CD4-positive, alpha-beta memory T cell (primary cell): Measurements from ENCODE around the gene SLC7A6. TPM values are rescaled to one million over a fixed set of nuclear protein-coding genes. Genes with fewer than 3 reads are reported as not detected.

Source experiments
- CTCF ChIA-PET: fragments of 350-600 bp; sonication (Branson Sonifier 250); formaldehyde crosslinking; loops from one replicate; lab custom pipeline; 2021; ENCODE audit warnings: inconsistent platforms; ENCODE audit not compliant: partially characterized antibody; lab: Charles Lee
- POLR2A ChIA-PET: fragments of 350-600 bp; sonication (Branson Sonifier 250); formaldehyde crosslinking; loops from one replicate; lab custom pipeline; 2021; ENCODE audit not compliant: partially characterized antibody; lab: Charles Lee
- DNase-seq, 5 donors: peaks; one replicate each; pipeline versions ENCODE4 v3.0.0 to v3.0.0-alpha.2; 2020 to 2022; ENCODE audit warnings: mixed read lengths in 1 of 5
- H3K27ac ChIP-seq: one replicate; pipeline ENCODE4 v1.7.0; 2013; ENCODE audit warnings: low read depth, low read length
- H3K27me3 ChIP-seq: 2 replicates; pipeline ENCODE4 v1.7.0; 2013; ENCODE audit warnings: mild to moderate bottlenecking, low read length, moderate library complexity; ENCODE audit not compliant: insufficient read depth
- H3K36me3 ChIP-seq: 2 replicates; pipeline ENCODE4 v1.7.0; 2013; ENCODE audit warnings: mild to moderate bottlenecking, low read length, moderate library complexity; ENCODE audit not compliant: insufficient read depth
- H3K4me1 ChIP-seq: 2 replicates; pipeline ENCODE4 v1.7.0; 2013; ENCODE audit warnings: mild to moderate bottlenecking, low read length, moderate library complexity; ENCODE audit not compliant: insufficient read depth
- H3K4me3 ChIP-seq, 2 donors: one replicate each; pipeline ENCODE4 v1.7.0; 2013; ENCODE audit warnings: low read length in 2 of 2, mild to moderate bottlenecking in 1 of 2
- H3K9me3 ChIP-seq, 2 donors: one replicate each; pipeline ENCODE4 v1.7.0; 2013; ENCODE audit warnings: low read length in 2 of 2, control low read depth in 1 of 2; ENCODE audit not compliant: control insufficient read depth in 1 of 2
- H3K27ac Mint-ChIP-seq, 7 donors: one replicate each; pipeline ENCODE4 v1.8.0; 2020 to 2021; ENCODE audit warnings: mixed read lengths in 7 of 7, mild to moderate bottlenecking in 6 of 7, inconsistent platforms in 3 of 7, moderate library complexity in 3 of 7
- H3K27me3 Mint-ChIP-seq, 2 donors: one replicate each; pipeline ENCODE4 v1.8.0; 2020 to 2021; ENCODE audit warnings: mixed read lengths in 2 of 2
- H3K36me3 Mint-ChIP-seq, 2 donors: one replicate each; pipeline ENCODE4 v1.8.0; 2020 to 2021; ENCODE audit warnings: mixed read lengths in 2 of 2, inconsistent platforms in 1 of 2, mild to moderate bottlenecking in 1 of 2
- H3K4me1 Mint-ChIP-seq, 4 donors: one replicate each; pipeline ENCODE4 v1.8.0; 2020 to 2021; ENCODE audit warnings: mixed read lengths in 4 of 4, mild to moderate bottlenecking in 1 of 4
- H3K4me3 Mint-ChIP-seq, 8 donors: one replicate each; pipeline ENCODE4 v1.8.0; 2020 to 2021; ENCODE audit warnings: mixed read lengths in 8 of 8, mild to moderate bottlenecking in 7 of 8, moderate library complexity in 6 of 8, inconsistent platforms in 3 of 8
- H3K9me3 Mint-ChIP-seq, 8 donors: one replicate each; pipeline ENCODE4 v1.8.0; 2020 to 2021; ENCODE audit warnings: mixed read lengths in 8 of 8, mild to moderate bottlenecking in 5 of 8, inconsistent platforms in 3 of 8, moderate library complexity in 1 of 8
- intact Hi-C: fragments of 100-400 bp; cut with micrococcal nuclease; formaldehyde crosslinking; loops from one replicate; pipeline ENCODE4 v1.15.1; 2023
- microRNA-seq: library from miRNA; unstranded; fragments of <30 nt; microRNA quantifications from one replicate; pipeline ENCODE4 v1.2.0, GENCODE V29; 2021; ENCODE audit warnings: borderline replicate concordance, borderline number of aligned reads, borderline microRNAs expressed, mixed read lengths
- polyA plus RNA-seq, 2 donors: library from polyadenylated mRNA; unstranded; fragments of 300-500 nt; fragmentation: Illumina TruSeq; gene quantifications; one replicate each; pipeline ENCODE4 v1.2.3, GENCODE V29; 2021
- total RNA-seq, 2 experiments: library from RNA; stranded (reverse); gene quantifications; one replicate each; pipeline ENCODE4 v1.2.3, GENCODE V29; 2021

Gene SLC7A6
- total and polyA plus RNA-seq, 4 experiments from 2014 or later, result 14.4 to 194 (median 105) TPM

DNA sequence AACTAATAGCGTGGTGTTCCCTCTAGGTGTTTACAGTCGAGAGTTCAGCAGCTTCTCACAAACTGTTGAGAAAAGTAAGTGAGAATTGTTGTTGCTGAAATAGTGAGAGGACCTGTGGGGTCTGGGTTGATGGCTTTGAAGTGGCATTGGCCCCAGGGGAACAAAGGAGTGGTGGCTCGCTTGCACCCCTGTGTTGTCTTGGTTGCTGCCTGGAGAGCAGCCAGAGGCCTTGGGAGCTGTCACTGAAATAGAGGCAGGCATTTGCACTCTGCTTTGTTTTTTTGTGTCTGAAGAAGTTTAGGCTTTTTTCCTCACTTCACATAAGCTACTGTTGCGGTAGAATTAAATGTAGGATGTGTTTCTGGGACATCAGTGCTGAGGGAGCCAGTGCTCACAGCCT, 83.3 kb downstream of the SLC7A6 start:
- intact Hi-C loops, result no loop called here
- no peak overlapping the region for H3K27ac ChIP-seq
- Mint-ChIP-seq H3K4me1 (peaks cover 0 to 8% (median 5%) of the 10 kb centered on the region in 4 donors), H3K9me3 (no peaks in the 10 kb centered on the region), H3K27ac (peak overlapping the region in 2 of 7 donors; percentile 6 to 19), H3K36me3 (peaks cover 53 to 76% of the 10 kb centered on the region in 2 donors), H3K27me3 (no peaks in the 10 kb centered on the region), H3K4me3 (no peak overlapping the region)
- POLR2A ChIA-PET, result no interaction called here
- H3K9me3 ChIP-seq, result no peaks in the 10 kb centered on the region
- no peak overlapping the region for H3K4me3 ChIP-seq
- no peaks in the 10 kb centered on the region for H3K4me1 ChIP-seq
- CTCF ChIA-PET, result no interaction called here
- DNase-seq, result no peak
- no peaks in the 10 kb centered on the region for H3K27me3 ChIP-seq
- peaks cover 73% of the 10 kb centered on the region for H3K36me3 ChIP-seq

- Mint-ChIP-seq H3K27ac (no peak overlapping the region), H3K4me3 (no peak overlapping the region), H3K36me3 (peaks cover 47 to 75% of the 10 kb centered on the region in 2 donors), H3K4me1 (peaks cover 0 to 10% (median 6%) of the 10 kb centered on the region in 4 donors), H3K27me3 (no peaks in the 10 kb centered on the region), H3K9me3 (no peaks in the 10 kb centered on the region)
- Histone ChIP-seq H3K27ac (no peak overlapping the region), H3K27me3 (no peaks in the 10 kb centered on the region), H3K36me3 (peaks cover 64% of the 10 kb centered on the region), H3K4me1 (no peaks in the 10 kb centered on the region), H3K4me3 (no peak overlapping the region), H3K9me3 (no peaks in the 10 kb centered on the region)
- CTCF ChIA-PET, result interaction anchor here (1.8 kb wide), 1 partner anchor 20 kb away, joined by 3 read pairs; no protein-coding TSS in a partner anchor
- DNase-seq, result no peak
- POLR2A ChIA-PET, result no interaction called here
- intact Hi-C loops, result no loop called here
These were observed 84.5 kb downstream of the SLC7A6 start for GRCh38 chr16:68348639-68349445.

DNA sequence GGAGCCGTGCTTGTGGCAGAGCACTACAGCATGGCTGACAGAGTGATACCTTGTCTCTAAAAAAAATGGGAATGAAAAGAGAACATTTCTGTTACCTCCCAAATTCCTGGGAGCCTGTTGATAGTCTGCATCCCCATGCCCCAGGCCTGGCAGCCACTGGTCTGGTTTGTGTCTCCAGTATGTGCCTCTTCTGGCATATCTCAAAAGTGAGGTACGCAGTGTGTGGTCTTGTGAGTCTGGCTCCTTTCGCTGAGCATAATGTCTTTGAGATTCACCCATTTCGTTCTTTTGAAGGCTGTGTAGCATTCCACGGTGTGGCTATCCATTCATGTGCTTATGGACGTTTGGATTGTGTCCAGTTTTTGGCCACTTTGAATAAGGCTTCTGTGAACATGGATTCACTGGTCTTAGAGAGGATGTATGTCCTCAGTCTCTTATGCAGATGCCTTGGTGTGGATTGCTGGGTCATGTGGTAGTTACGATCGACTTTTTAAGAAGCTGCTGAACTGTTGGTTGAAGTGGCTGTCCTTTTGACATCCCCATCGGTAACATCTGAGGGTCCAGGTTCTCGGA, 85.6 kb downstream of the SLC7A6 start:
- Mint-ChIP-seq H3K27me3 (no peaks in the 10 kb centered on the region), H3K9me3 (no peaks in the 10 kb centered on the region), H3K36me3 (peaks cover 49 to 79% of the 10 kb centered on the region in 2 donors), H3K27ac (peak overlapping the region in 1 of 7 donors; percentile 48), H3K4me3 (no peak overlapping the region), H3K4me1 (peaks cover 6 to 17% (median 9%) of the 10 kb centered on the region in 4 donors)
- ChIA-PET POLR2A (no interaction called here), CTCF (interaction anchor here (1.8 kb wide), 1 partner anchor 21 kb away, joined by 3 read pairs; no protein-coding TSS in a partner anchor)
- peaks cover 63% of the 10 kb centered on the region for H3K36me3 ChIP-seq
- no peak overlapping the region for H3K4me3 ChIP-seq
- intact Hi-C loops, result no loop called here
- no peak for DNase-seq
- H3K27me3 ChIP-seq, result no peaks in the 10 kb centered on the region
- H3K27ac ChIP-seq, result no peak overlapping the region
- peaks cover under 1% of the 10 kb centered on the region for H3K4me1 ChIP-seq
- no peaks in the 10 kb centered on the region for H3K9me3 ChIP-seq

GRCh38 chr16:68350813-68351350, 86.6 kb downstream of the SLC7A6 start:
- ChIA-PET CTCF (no interaction called here), POLR2A (no interaction called here)
- peaks cover 15 to 22% (median 16%) of the 10 kb centered on the region in 4 donors for H3K4me1 Mint-ChIP-seq
- H3K9me3 Mint-ChIP-seq, result no peaks in the 10 kb centered on the region
- H3K4me3 ChIP-seq, result no peak overlapping the region
- H3K36me3 Mint-ChIP-seq, result peaks cover 45 to 77% of the 10 kb centered on the region in 2 donors
- H3K27ac Mint-ChIP-seq, result peak overlapping the region in 1 of 7 donors; percentile 48
- H3K36me3 ChIP-seq, result peaks cover 54% of the 10 kb centered on the region
- no peaks in the 10 kb centered on the region for H3K27me3 ChIP-seq
- no peaks in the 10 kb centered on the region for H3K9me3 ChIP-seq
- no peak overlapping the region for H3K27ac ChIP-seq
- intact Hi-C loops, result no loop called here
- peaks cover 10% of the 10 kb centered on the region for H3K4me1 ChIP-seq
- no peak overlapping the region for H3K4me3 Mint-ChIP-seq
- H3K27me3 Mint-ChIP-seq, result no peaks in the 10 kb centered on the region
- no peak for DNase-seq

Small RNA genes within 50 kb of the gene (microRNA-seq; reads per million reads assigned to microRNA genes)
- gene MIR6773, result not detected

Other genes starting within 250 kb of the SLC7A6 start
- not detected for gene DPEP2NB, start 248.6 kb upstream of the SLC7A6 start, total RNA-seq
- not detected for gene DPEP2NB, start 248.6 kb upstream of the SLC7A6 start, polyA plus RNA-seq
- 10 to 100 TPM; 16.1 to 17.0 TPM for gene DDX28, start 241.3 kb upstream of the SLC7A6 start, total RNA-seq
- gene DDX28, start 241.3 kb upstream of the SLC7A6 start, polyA plus RNA-seq, result 10 to 100 TPM; 36.0 to 55.8 TPM
- gene DUS2, start 241.2 kb upstream of the SLC7A6 start, total RNA-seq, result 10 to 100 TPM; 13.8 to 14.6 TPM
- gene DUS2, start 241.2 kb upstream of the SLC7A6 start, polyA plus RNA-seq, result 10 to 100 TPM in 1 of 2 donors, 1 to 10 TPM in 1; 9.0 to 11.9 TPM
- 100 to 1,000 TPM; 127 to 134 TPM for gene NFATC3, start 179.2 kb upstream of the SLC7A6 start, total RNA-seq
- 10 to 100 TPM; 76.5 to 94.9 TPM for gene NFATC3, start 179.2 kb upstream of the SLC7A6 start, polyA plus RNA-seq
- gene ESRP2, start 28.4 kb upstream of the SLC7A6 start, total RNA-seq, result under 1 TPM; 0.14 to 0.26 TPM
- gene ESRP2, start 28.4 kb upstream of the SLC7A6 start, polyA plus RNA-seq, result under 1 TPM in 1 of 2 donors, not detected in 1; 0.64 TPM
- gene PLA2G15, start 19.2 kb upstream of the SLC7A6 start, total RNA-seq, result 10 to 100 TPM; 12.0 to 13.3 TPM
- gene PLA2G15, start 19.2 kb upstream of the SLC7A6 start, polyA plus RNA-seq, result 10 to 100 TPM in 1 of 2 donors, 1 to 10 TPM in 1; 6.6 to 10.8 TPM
- gene SLC7A6OS, start 46.4 kb downstream of the SLC7A6 start, total RNA-seq, result 10 to 100 TPM; 51.9 to 55.8 TPM
- gene SLC7A6OS, start 46.4 kb downstream of the SLC7A6 start, polyA plus RNA-seq, result 10 to 100 TPM; 22.4 to 25.2 TPM
- gene PRMT7, start 46.5 kb downstream of the SLC7A6 start, total RNA-seq, result 100 to 1,000 TPM in 1 of 2 experiments, 10 to 100 TPM in 1; 98.4 to 104 TPM
- 10 to 100 TPM; 28.3 to 30.6 TPM for gene PRMT7, start 46.5 kb downstream of the SLC7A6 start, polyA plus RNA-seq
- gene SMPD3, start 184.0 kb downstream of the SLC7A6 start, total RNA-seq, result 1 to 10 TPM in 1 of 2 experiments, under 1 TPM in 1; 0.75 to 3.1 TPM
- gene SMPD3, start 184.0 kb downstream of the SLC7A6 start, polyA plus RNA-seq, result under 1 TPM; 0.63 to 0.99 TPM